GM21360 (cell line): Measurements from ENCODE around the gene PRICKLE3.

ENCODE experiments used
- ATAC-seq: cut with Tn5 transposase; IDR thresholded peaks from one replicate; pipeline ENCODE4 v1.9.1; 2021; ENCODE audit warnings: mild to moderate bottlenecking, moderate library complexity; ENCODE audit not compliant: unreplicated experiment

PRICKLE3 gene

DNA sequence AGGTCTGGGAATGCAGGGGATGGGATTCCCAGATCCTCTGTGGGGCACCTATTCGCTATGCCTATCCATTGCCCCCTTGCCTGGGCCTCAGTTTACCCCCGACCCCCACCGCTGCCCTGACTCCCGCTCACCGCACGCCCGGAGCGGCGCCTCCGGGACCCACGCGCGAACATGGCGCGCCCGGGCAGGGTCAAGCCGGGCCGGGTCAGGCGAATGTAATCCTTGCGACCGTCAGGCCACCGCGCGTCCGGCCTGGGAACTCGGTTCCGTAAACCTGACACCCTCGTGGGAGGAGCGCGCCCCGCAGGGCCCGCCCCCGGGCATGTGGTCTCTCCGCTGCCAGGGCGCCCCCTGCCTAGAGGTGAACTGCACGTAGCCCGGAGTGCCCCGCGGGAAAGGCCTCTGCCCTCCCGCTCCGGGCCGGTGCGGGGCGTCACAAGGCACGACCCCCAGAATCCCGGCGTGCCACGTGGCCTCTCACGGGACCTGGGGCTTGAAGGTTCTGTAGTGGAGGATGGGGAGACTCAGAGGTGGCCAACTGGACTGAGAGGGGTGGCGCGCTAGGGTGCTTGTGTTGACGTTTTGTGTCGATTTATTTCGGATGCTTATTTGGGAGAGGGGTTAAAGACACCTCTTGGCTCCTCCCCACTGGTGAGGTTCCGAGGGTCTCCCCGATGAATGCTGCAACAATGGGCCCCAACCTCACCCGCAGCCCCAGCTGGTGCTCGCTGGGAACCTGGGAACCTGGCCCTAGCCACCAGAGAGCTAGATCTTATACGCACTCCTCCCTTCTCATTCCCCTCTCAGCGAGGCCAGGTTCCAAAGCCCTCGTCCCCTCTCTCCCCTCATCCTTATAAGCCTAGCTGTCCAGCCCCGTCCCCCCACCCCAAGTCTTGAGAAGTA, at the start of gene PRICKLE3:
TSS of gene PRICKLE3 (minus strand) at position 249 of the 903 bp plus-strand sequence. CDS start at position 173, 76 bp downstream.
- ATAC-seq: peak; percentile 32

DNA sequence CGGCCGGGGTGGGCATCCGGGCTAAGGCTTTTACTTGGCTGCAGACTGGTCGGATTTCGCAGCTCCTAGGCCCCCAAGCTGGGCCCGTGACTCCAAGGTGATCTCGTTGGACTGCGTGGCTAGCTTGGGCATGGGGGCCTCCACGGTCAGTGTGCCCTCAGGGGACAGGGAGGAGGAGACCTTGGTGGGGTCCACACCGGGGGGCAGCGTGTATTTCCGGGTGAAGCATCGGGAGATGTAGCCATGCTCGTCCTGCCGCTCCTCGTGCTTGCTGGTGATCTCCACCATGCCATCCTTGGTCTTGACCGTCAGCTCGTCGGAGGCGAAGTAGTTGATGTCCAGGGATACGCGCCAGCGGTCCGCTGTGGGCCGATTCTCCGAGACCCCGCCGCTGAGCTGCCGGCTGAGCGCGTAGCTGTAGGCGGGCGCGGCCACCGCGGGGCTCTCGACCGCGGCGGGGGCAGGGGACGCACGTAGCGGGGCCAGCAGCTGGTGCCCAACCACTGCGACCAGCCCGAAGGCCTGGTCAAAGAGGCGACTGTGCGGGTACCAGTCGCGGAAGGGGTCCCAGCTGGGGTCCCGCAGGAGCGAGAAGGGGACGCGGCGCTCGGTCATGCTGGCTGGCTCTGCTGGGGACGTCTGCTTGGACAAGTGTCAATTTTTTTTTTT, 47.8 kb upstream of the PRICKLE3 start:
- ATAC-seq: no peak

DNA sequence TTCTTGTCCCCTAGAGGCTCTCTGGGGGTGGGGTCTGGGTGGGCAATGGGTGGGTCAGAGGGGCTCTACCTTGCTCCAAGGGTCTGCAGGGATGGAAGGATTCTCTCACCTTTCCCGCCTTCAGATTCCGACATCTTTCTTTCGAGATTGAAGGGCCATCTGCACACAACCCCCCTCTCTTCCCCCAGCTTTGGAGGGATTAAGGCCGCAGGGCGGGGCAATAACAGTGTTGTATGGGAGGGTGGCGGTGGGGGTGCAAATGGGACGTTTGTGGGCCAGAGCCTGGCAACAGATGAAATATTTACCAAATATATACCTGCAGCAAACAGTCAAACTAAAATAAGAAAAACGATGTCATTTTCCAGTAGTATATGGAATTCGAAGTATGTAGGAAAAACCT, 47.0 kb upstream of the PRICKLE3 start, which contains the start of gene CACNA1F:
TSS of gene CACNA1F (minus strand) at position 165 of the 400 bp plus-strand sequence. CDS start at position 134, 31 bp downstream.
- no peak for ATAC-seq

DNA sequence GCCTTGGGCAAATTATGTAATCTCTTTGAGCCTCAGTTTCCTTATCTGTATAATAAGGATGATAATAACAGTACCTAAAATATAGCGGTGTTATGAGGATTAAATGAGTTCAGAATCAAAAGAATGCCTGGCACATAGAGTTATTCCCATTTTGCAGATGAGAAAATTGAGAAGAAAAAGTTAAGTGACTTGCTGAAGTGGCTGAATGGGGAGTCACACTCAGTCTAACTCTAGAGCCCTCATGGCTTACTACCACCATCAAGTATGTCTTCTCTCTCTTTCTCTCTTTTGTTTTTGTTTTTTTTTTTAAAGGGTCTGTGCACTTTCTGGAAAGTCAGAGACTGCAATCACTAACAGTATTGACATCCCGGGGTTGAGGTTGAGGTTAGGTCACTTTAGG, 46.4 kb upstream of the PRICKLE3 start:
- no peak for ATAC-seq

DNA sequence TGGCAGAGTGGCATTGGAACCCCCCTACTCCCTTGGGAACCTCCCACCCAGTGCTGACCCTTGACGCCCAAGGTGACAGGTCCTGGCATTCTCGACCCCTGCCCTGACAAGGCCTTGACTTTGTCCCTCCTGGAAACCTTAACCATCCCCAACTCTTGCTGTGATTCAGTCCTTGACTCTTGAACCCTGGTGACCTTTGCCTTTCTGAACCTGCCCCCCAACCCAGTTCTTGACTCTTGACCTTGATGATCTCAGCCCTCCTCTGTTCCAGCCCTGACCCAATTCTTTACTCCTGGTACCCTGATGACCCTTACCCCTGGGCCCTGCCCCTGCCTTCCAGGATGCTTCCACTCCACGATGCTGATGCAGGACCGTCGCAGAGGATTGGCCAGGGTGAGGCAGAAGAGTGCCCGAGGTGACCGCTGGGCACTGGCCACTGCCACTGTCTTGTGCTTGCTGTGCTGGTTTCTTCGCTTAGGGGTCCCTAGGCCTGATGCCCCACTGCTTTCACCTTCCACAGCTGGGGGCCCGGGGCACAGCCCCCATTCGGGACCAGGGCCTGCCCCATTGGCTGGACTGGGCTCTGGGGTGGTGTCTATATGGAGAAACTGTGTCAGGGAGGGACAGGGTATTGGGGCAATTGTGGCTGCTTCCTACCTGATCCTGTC, 45.3 kb upstream of the PRICKLE3 start:
- ATAC-seq: no peak

DNA sequence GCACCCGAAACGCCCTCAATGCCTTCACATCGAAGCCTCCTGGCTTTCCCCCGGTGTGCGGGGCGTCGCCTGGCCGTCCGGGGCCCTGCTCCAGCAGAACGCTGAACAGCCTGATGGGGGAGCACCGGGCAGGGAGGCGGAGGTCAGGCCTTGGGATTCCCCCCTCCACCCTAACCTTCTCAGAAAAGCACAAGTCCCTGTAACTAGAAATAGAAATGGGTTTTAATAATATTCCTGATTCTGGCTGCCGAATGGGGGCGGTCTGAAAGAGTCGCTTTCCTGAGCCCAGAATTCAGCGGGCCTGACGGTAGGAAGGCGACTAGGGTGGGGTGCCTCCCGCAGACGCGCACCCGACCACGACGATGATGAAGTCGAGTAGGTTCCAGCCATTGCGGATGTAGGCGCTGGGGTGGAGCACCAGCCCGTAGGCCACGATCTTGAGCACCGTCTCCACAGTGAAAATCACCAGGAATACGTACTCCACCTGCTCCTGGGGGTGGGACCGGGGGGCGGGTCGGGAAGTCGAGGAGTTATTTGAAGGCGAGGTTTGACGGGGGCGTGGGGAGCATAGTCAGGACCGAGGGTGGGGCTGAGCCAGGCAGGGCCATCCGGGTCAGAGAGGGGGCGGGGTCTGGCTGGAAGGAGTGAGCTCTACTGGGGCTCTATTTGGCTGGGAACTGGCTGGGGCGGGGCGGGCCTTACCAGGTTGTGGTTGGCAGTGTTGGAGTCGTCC, 44.5 kb upstream of the PRICKLE3 start:
- ATAC-seq: peak; percentile 60

DNA sequence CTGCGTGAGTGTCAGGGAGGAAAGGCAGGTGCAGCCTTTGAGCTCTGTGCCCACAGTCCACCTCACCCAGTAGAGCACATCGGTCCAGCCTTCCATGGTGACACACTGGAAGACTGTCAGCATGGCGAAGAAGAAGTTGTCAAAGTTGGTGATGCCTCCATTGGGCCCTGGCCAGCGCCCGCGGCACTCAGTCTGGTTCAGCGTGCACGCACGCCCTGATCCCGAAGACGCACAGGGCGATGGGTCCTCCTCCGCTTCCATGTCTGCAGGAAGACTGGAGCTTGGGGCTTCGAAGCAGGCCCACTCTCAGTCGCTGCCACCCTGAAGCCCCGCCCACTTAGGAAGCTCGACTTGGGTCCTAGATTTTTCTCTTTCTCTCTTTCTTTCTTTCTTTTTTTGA, 42.0 kb upstream of the PRICKLE3 start:
- no peak for ATAC-seq

DNA sequence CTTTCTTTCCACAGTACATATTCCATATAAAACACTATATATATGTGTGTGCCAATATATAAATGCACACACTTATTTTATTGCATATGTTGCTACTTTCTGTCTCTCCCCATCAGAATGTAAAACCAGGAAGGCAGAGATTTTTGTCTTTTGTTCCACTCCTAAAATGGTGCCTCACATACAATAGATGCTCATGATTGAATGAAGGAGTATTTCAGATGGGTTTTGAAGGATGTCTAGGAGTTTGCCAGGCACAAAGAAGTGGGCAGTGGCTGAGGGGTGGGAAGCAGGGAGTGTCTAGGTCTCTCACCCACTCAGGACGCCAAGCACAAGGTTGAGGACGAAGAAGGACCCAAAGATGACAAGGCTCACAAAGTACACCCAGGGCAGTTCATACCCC, 41.6 kb upstream of the PRICKLE3 start:
- no peak for ATAC-seq

DNA sequence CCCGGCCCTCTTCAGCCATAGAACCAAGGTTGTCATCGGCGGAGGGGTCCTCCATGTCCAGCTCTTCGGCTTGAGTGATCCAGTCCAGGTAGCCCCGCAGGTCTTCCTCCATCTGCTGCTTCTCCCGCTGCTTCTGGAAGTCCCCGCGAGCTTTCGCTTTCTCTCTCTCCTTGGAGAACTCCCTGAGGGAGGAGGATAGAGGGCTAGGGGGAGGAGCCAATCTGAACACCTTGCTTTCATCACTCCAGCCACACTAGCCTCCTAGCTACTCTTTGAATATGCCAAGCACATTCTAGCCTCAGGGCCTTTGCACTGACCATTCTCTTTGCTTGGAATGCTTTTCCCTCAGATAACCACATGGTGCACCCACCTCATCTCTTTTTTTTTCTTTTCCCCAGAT, 40.8 kb upstream of the PRICKLE3 start:
- no peak for ATAC-seq

DNA sequence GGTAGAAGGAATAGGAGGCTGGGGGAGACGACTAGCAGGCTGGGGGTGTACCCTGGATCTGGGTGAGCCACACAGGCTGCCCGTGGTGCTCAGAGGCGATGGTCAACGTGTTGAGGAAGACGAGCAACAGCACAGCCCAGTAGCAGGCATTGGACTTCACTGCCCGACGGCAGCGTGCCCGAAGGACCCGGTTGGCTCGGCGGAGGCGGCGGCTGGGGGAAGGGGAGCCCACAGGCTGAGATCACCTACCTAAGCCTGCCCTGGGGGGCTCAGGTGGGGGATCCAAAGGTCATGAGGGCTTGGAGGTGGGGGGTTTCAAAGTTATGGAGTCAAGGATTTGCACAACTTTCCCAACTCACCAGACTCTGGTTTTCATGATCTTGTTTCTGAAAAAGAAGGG, 39.7 kb upstream of the PRICKLE3 start:
- ATAC-seq: no peak

DNA sequence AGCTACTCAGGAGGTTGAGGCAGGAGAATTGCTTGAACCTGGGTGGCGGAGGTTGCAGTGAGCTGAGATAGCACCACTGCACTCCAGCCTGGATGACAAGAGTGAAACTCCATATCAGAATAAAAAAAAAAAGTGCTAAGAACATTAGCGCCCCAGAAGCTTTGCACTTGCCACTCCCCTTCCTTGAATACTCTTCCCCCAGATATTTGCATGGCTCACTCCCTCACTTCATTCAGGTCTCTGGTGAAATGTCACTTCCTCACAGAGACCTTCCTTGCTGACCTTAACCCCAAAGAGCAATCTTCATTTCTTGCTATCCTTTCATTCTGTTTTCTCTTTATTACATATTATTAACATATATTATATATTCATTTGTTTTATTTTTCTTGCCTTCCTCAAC, 35.7 kb upstream of the PRICKLE3 start:
- no peak for ATAC-seq

- no peak for ATAC-seq
Measured at GRCh38 chrX:49220100-49220499, 33.9 kb upstream of the PRICKLE3 start.

- ATAC-seq: no peak
Measured at GRCh38 chrX:49214996-49215526, 28.9 kb upstream of the PRICKLE3 start.

DNA sequence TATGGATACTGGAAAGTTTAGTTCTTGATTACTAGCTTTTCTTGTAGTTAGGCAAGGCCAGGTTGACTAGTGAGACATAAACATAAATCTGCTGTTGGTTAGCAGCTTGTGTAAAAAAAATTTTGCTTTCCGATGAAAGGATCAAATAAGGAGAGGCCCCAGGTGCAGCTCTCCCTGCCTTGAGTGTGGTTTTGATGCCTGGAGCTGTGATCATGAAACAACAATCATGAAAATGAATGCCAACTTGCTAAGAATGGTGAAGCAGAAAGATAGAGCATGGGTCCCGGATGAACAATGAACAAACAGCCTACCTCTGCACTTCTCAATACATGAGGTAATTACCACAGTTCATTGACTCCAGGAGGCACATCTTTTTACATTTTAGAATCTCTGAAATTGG, 28.2 kb upstream of the PRICKLE3 start:
- ATAC-seq: no peak

DNA sequence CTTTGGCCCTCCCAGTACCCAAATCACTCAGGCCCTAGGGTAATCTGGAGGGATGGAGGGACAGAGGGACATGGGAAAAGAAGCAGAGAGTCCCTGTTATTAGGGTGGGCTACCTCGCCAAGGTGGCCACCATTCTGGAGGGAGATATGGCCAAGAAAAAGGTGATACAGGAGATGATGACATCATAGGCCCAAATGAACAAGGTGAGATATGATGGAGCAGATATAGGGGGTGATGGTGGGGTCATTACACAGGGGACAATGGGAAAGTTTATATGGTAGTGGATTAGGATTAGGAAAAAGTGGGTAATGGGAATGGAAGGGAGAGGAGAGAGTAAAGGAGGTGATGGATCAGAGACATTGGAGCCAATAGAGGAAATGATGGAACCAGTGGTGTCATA, 26.7 kb upstream of the PRICKLE3 start:
- no peak for ATAC-seq

DNA sequence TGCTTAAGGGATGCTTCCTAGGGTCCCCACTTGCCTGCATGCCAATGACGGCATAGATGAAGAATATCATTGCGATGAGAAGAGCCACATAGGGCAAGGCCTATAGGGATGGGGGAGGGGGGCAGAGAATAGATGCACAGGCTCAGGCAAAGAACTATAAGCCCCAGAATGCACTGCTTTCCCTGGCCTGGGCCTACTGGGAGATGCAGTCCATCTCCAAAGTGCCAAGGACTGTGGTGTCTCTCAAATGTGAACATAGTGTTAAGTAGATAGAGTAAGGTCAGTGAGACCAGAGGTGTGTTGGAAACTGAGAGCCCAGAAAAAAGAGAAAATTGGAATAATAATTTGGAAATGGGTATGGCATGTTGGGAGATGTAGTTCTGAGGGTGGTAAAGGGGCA, 26.0 kb upstream of the PRICKLE3 start:
- no peak for ATAC-seq

DNA sequence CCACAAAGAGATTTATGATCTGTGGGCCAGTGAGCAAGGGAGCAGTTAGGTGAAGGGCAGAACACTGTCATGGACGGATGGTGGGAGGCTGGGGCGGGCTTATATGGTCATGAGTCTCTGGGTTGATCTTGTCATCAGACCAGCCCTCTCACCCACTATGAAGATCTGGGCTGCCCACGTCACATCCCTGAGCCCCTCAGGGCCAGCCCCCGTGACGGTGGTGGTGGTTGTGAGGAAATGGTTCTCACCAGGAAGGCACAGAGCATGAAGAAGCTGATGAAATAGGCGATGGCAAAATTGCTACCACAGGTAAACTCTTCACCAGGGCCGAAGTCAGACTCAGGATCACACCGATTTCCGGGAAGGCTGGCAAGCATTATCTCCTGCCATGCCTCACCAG, 24.9 kb upstream of the PRICKLE3 start:
- ATAC-seq: no peak

- no peak for ATAC-seq
Measured at GRCh38 chrX:49210406-49210805, 24.2 kb upstream of the PRICKLE3 start.

DNA sequence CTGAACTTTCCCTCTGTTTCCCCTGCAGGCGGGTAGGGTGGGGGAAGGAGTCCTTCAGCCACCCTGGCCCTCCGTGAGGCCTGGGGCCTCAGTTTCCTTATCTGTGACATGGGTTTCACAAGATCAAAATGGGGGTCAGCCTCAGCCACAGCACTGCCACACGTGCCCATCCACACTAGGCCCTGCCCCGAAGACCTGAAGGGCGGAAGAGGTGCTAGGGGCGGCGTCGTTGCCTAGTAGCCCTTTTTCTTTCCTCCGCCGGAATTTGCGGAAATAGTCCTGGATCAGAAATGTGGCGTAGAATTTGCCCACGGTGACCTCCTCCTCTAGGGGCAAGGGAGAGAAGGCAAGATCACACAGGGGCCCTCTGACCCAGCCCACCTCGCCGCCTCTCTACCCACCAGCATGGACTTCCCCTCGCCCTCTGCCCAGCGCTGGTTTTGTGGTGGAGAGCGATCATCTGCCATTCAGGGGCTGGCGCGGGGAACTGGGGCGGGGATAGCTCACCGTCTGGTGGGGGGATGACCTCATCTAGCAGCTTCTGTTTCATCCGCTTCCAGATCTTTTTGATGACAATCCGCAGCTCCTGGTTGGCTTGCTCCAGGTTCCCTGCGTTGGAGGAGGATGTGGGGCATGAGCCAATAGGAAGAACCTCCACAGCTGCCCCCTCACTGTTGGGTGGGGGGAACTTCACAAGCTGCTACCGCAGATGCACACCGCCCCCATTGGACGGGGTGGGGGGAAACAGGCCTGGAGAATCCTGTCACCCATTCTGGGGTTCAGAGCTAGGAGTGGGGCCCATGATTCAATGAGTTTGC, 23.5 kb upstream of the PRICKLE3 start:
- ATAC-seq: no peak

DNA sequence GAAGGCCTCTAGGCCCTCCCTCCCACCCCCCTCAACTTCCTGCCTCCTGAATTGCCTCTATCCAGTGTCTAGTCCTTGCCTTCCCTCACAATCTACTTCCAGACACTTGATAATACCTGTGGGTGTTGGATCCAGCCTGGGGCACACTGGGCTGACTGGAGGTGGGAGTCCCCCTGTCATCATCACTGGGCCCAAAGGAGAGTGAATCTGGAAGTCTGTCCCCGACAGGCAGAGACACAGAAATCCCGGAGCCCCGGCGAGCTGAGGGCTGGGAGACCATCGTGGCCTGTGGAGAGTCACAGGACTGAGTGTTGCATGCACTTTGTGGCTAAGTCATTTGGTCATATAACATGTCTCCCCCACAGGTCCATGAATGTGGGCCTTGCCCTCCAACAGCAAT, 22.2 kb upstream of the PRICKLE3 start:
- no peak for ATAC-seq
